H1 (cell line): Measurements from ENCODE around the gene MT1H. TPM values are rescaled to one million over a fixed set of nuclear protein-coding genes. Genes with fewer than 3 reads are reported as not detected.

ENCODE experiments used
- CTCF ChIA-PET: fragments of 300-600 bp; sonication (Branson Sonifier 250); formaldehyde crosslinking; loops from one replicate; lab custom pipeline; 2021; ENCODE audit not compliant: partially characterized antibody; lab: Charles Lee
- POLR2A ChIA-PET: fragments of 300-600 bp; sonication (Branson Sonifier 250); formaldehyde crosslinking; loops from one replicate; lab custom pipeline; 2021; ENCODE audit warnings: inconsistent platforms; ENCODE audit not compliant: partially characterized antibody; lab: Charles Lee
- DNase-seq, 2 experiments: peaks; one replicate each; pipeline versions ENCODE4 v3.0.0 to v3.0.0-alpha.2; 2010 to 2022; ENCODE audit warnings: low spot score in 2 of 2, low read depth in 1 of 2, mixed read lengths in 1 of 2
- FAIRE-seq: peaks from 2 replicates; lab custom pipeline; 2011; peaks lifted over from hg19 to GRCh38; lab: Jason Lieb, UNC
- H2AFZ ChIP-seq: 2 replicates; pipeline ENCODE4 v1.8.1; 2012; ENCODE audit warnings: low read length, inconsistent platforms
- H2AK5ac ChIP-seq: 2 replicates; pipeline ENCODE4 v1.6.1; 2013; ENCODE audit warnings: low read depth, low read length
- H2BK120ac ChIP-seq: replicated peaks from 2 replicates; pipeline ENCODE3; 2013; ENCODE audit warnings: low read depth, low read length, inconsistent platforms
- H2BK12ac ChIP-seq: 2 replicates; pipeline ENCODE4 v1.6.1; 2013; ENCODE audit warnings: low read depth, low read length
- H2BK15ac ChIP-seq: 2 replicates; pipeline ENCODE4 v1.6.1; 2013; ENCODE audit warnings: low read length
- H2BK20ac ChIP-seq: 2 replicates; pipeline ENCODE4 v1.6.1; 2013; ENCODE audit warnings: low read length
- H2BK5ac ChIP-seq: 2 replicates; pipeline ENCODE4 v1.6.1; 2013; ENCODE audit warnings: low read depth, low read length
- H3K14ac ChIP-seq: 2 replicates; pipeline ENCODE4 v1.6.1; 2013; ENCODE audit warnings: inconsistent platforms; ENCODE audit not compliant: insufficient read length
- H3K18ac ChIP-seq: 2 replicates; pipeline ENCODE4 v1.6.1; 2013; ENCODE audit warnings: low read length; ENCODE audit errors: extremely low read depth
- H3K23ac ChIP-seq: 2 replicates; pipeline ENCODE4 v1.6.1; 2013; ENCODE audit warnings: inconsistent platforms; ENCODE audit not compliant: insufficient read length
- H3K23me2 ChIP-seq: 2 replicates; pipeline ENCODE4 v1.6.1; 2013; ENCODE audit warnings: low read depth, low read length
- H3K27ac ChIP-seq: 2 replicates; pipeline ENCODE4 v1.6.1; 2011; ENCODE audit warnings: low read depth, low read length, inconsistent platforms
- H3K27me3 ChIP-seq, 4 experiments: replicated peaks in 1 of 4; 1 replicate in 1 of 4; 2 replicates in 3 of 4; pipeline versions ENCODE4 v1.6.1 to v1.8.1; 2011 to 2013; ENCODE audit warnings: low read length in 3 of 4, mild to moderate bottlenecking in 3 of 4, inconsistent platforms in 2 of 4, mixed read lengths in 2 of 4, moderate library complexity in 1 of 4; ENCODE audit not compliant: control insufficient read depth in 3 of 4, insufficient read depth in 3 of 4; ENCODE audit errors: extremely low read depth in 1 of 4
- H3K36me3 ChIP-seq, 4 experiments: 2 replicates each; pipeline versions ENCODE4 v1.6.1 to v1.8.1; 2011 to 2013; ENCODE audit warnings: mild to moderate bottlenecking in 4 of 4, low read length in 3 of 4, moderate library complexity in 2 of 4, control low read depth in 1 of 4, inconsistent platforms in 1 of 4; ENCODE audit not compliant: insufficient read depth in 4 of 4, control insufficient read depth in 2 of 4
- H3K4ac ChIP-seq: replicated peaks from 2 replicates; pipeline ENCODE3; 2013; ENCODE audit warnings: low read length, low read depth, mixed read lengths, inconsistent platforms; ENCODE audit not compliant: insufficient read length
- H3K4me1 ChIP-seq, 4 experiments: replicated peaks in 1 of 4; 1 replicate in 1 of 4; 2 replicates in 3 of 4; pipeline versions ENCODE4 v1.6.1 to v1.8.1; 2011 to 2013; ENCODE audit warnings: low read length in 3 of 4, inconsistent platforms in 2 of 4, mixed read lengths in 1 of 4; ENCODE audit not compliant: insufficient read depth in 4 of 4, control insufficient read depth in 3 of 4
- H3K4me2 ChIP-seq, 2 experiments: 2 replicates each; pipeline versions ENCODE4 v1.6.1 to v1.8.1; 2011 to 2013; ENCODE audit warnings: low read depth in 2 of 2, low read length in 2 of 2, control low read depth in 1 of 2, inconsistent platforms in 1 of 2, mild to moderate bottlenecking in 1 of 2; ENCODE audit not compliant: insufficient read depth in 1 of 2
- H3K4me3 ChIP-seq, 4 experiments: fragments of 200-600, 300-600 bp in 1 of 4; sonication (generic), shearing (Covaris generic), sonication (Bioruptor Twin) in 1 of 4; 2 replicates each; pipeline versions ENCODE4 v1.5.1 to v1.8.1; 2011 to 2016; ENCODE audit warnings: low read length in 4 of 4, low read depth in 3 of 4, control low read depth in 2 of 4, inconsistent platforms in 2 of 4, mild to moderate bottlenecking in 2 of 4, mixed read lengths in 1 of 4, moderate library complexity in 1 of 4; ENCODE audit not compliant: insufficient read depth in 2 of 4; ENCODE audit errors: extremely low read depth in 1 of 4
- H3K56ac ChIP-seq: replicated peaks from 2 replicates; pipeline ENCODE3; 2013; ENCODE audit warnings: low read depth, mild to moderate bottlenecking, mixed read lengths, low read length, inconsistent platforms; ENCODE audit not compliant: insufficient read length
- H3K79me1 ChIP-seq: 2 replicates; pipeline ENCODE4 v1.6.1; 2013; ENCODE audit warnings: low read depth, low read length, control low read depth
- H3K79me2 ChIP-seq, 2 experiments: 2 replicates each; pipeline versions ENCODE4 v1.6.1 to v1.8.1; 2012 to 2013; ENCODE audit warnings: low read length in 2 of 2, mild to moderate bottlenecking in 2 of 2, inconsistent platforms in 1 of 2; ENCODE audit not compliant: insufficient read depth in 2 of 2, control insufficient read depth in 1 of 2
- H3K9ac ChIP-seq, 4 experiments: replicated peaks in 1 of 4; 1 replicate in 1 of 4; 2 replicates in 3 of 4; pipeline versions ENCODE4 v1.6.1 to v1.8.1; 2011 to 2013; ENCODE audit warnings: low read depth in 3 of 4, low read length in 3 of 4, control low read depth in 2 of 4, mild to moderate bottlenecking in 2 of 4, moderate library complexity in 2 of 4, inconsistent platforms in 1 of 4; ENCODE audit errors: extremely low read depth in 1 of 4
- H3K9me3 ChIP-seq, 2 experiments: 2 replicates each; pipeline versions ENCODE4 v1.6.1 to v1.8.1; 2012 to 2013; ENCODE audit warnings: mild to moderate bottlenecking in 2 of 2, moderate library complexity in 2 of 2, control low read depth in 1 of 2, inconsistent platforms in 1 of 2, low read depth in 1 of 2, low read length in 1 of 2, mixed read lengths in 1 of 2; ENCODE audit not compliant: insufficient read depth in 2 of 2
- H4K20me1 ChIP-seq, 2 experiments: replicated peaks in 1 of 2; 2 replicates each; pipeline versions ENCODE3 to v1.8.1; 2011 to 2013; ENCODE audit warnings: inconsistent platforms in 2 of 2, low read length in 2 of 2, mild to moderate bottlenecking in 1 of 2; ENCODE audit not compliant: insufficient read depth in 2 of 2, control insufficient read depth in 1 of 2
- H4K5ac ChIP-seq: 2 replicates; pipeline ENCODE4 v1.6.1; 2013; ENCODE audit warnings: low read length, low read depth, mixed read lengths, inconsistent platforms; ENCODE audit not compliant: insufficient read length
- H4K8ac ChIP-seq: 2 replicates; pipeline ENCODE4 v1.8.0; 2013; ENCODE audit warnings: mild to moderate bottlenecking, moderate library complexity, low read length, inconsistent platforms; ENCODE audit not compliant: insufficient read depth; ENCODE audit errors: extremely low read depth
- H4K91ac ChIP-seq: replicated peaks from 2 replicates; pipeline ENCODE3; 2013; ENCODE audit warnings: low read length, mixed read lengths, inconsistent platforms; ENCODE audit not compliant: insufficient read length
- CBX8 ChIP-seq: fragments of 300-800, 300-1000 bp; sonication (generic); IDR thresholded peaks from 2 replicates; pipeline ENCODE4 v1.7.1; 2016; ENCODE audit warnings: low read depth, low read length, borderline replicate concordance
- EZH2 ChIP-seq: fragments of 200-600 bp; sonication (generic); IDR thresholded peaks from 2 replicates; pipeline ENCODE4 v1.7.1; 2012; ENCODE audit warnings: low read depth, mild to moderate bottlenecking, moderate library complexity, low read length, inconsistent platforms; ENCODE audit not compliant: severe bottlenecking
- JUN ChIP-seq: IDR thresholded peaks from 2 replicates; pipeline ENCODE4 v1.6.1; 2011; ENCODE audit warnings: low read depth, mild to moderate bottlenecking, improper control_type of control experiment, low read length
- JUND ChIP-seq: IDR thresholded peaks from 2 replicates; pipeline ENCODE4 v1.6.1; 2011; ENCODE audit warnings: mild to moderate bottlenecking, improper control_type of control experiment, low read length
- KDM5A ChIP-seq: fragments of 200-600 bp; IDR thresholded peaks from 2 replicates; pipeline ENCODE4 v1.7.1; 2012; ENCODE audit warnings: mild to moderate bottlenecking, low read length, inconsistent platforms, mixed read lengths
- POU5F1 ChIP-seq: IDR thresholded peaks from 2 replicates; pipeline ENCODE4 v1.6.1; 2011; ENCODE audit warnings: low read depth, mild to moderate bottlenecking, low read length, moderate library complexity
- RAD21 ChIP-seq, 2 experiments: IDR thresholded peaks in 1 of 2; conservative IDR thresholded peaks in 1 of 2; 2 replicates each; pipeline ENCODE4 v1.6.1; 2011; ENCODE audit warnings: low read depth in 2 of 2, low read length in 2 of 2, improper control_type of control experiment in 1 of 2, inconsistent platforms in 1 of 2, mild to moderate bottlenecking in 1 of 2, moderate library complexity in 1 of 2
- SUZ12 ChIP-seq: fragments of 200-600 bp; sonication (generic); IDR thresholded peaks from 2 replicates; pipeline ENCODE4 v1.6.1; 2012; ENCODE audit warnings: mild to moderate bottlenecking, inconsistent platforms, low read length, moderate library complexity, mixed read lengths
- WGBS, 2 experiments: shearing (Covaris generic) in 1 of 2; methylation state at CpG; one replicate each; pipeline versions ENCODE4 v1.1.6 to v1.1.7; 2013 to 2015; ENCODE audit warnings: low lambda C conversion rate in 2 of 2, mixed read lengths in 2 of 2, inconsistent platforms in 1 of 2, low coverage in 1 of 2, missing lambda C conversion rate in 1 of 2; ENCODE audit not compliant: insufficient replicate concordance in 2 of 2, insufficient coverage in 1 of 2, insufficient read length in 1 of 2; ENCODE audit errors: extremely low coverage in 1 of 2, missing lambda C conversion rate in 1 of 2; 5-methylcytosine and 5-hydroxymethylcytosine counted together
- polyA plus RNA-seq, 7 experiments: library from polyadenylated mRNA; depleted of rRNA in 3 of 7; stranded (reverse) in 5 of 7; unstranded in 2 of 7; fragments of >200 nt in 5 of 7; fragments of 200-250 nt in 2 of 7; gene quantifications; 1 replicate in 5 of 7; 2 replicates in 1 of 7; 4 replicates in 1 of 7; pipeline versions ENCODE4 v1.2.1 to v1.2.3, GENCODE V29; 2011 to 2013; ENCODE audit warnings: missing spikeins in 2 of 7, mixed read lengths in 2 of 7
- total RNA-seq: library from RNA; stranded (reverse); fragmentation: NEBNext Ultra II Directional; extraction: Animal tissue kit (Norgen Biotek cat#: 25700); gene quantifications from 2 replicates; pipeline ENCODE4 v1.2.1, GENCODE V29; 2021
- TF ChIP-seq, protein P1 (sequence below), 3 experiments: IDR thresholded peaks; 1 replicate in 2 of 3; 2 replicates in 1 of 3; pipeline versions ENCODE4 v1.5.1 to v1.6.1; 2011; ENCODE audit warnings: low read length in 3 of 3, mild to moderate bottlenecking in 3 of 3, inconsistent platforms in 2 of 3, low read depth in 1 of 3, moderate library complexity in 1 of 3; ENCODE audit not compliant: insufficient read depth in 1 of 3; ENCODE audit errors: control extremely low read depth in 1 of 3

Gene MT1H
- total and polyA plus RNA-seq, 2 of the 8 experiments (the other 6 are each of a cell fraction or from before 2014, with no cell fraction given) = 11.9 to 95.7 TPM

DNA sequence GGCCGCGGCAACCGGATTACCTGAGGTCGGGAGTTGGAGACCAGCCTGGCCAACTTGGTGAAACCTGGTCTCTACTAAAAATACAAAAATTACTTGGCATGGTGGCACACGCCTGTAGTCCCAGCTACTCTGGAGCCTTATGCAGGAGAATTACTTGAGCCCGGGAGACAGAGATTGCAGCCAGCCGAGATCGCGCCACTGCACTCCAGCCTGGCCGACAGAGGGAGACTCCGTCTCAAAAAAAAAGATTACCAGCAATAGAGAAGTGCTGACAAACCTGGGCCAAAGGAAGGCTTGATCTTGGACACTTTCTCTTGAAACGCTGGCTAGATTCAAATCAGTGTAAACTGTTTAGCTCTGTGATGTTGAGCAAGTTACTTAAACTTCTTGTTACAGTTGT lies 4.3 kb downstream of the MT1H start:
- no peak overlapping the region for H4K8ac ChIP-seq
- no peak for FAIRE-seq
- H3K9ac ChIP-seq = no peak overlapping the region
- CTCF ChIA-PET = interaction anchor here (0.6 to 2.9 kb wide), 24 partner anchors 11 to 431 kb away, joined by 3 to 62 read pairs (median 3); partner anchors contain the start of genes MT1B and MT1F
- no peaks in the 10 kb centered on the region for H3K79me2 ChIP-seq
- H3K27me3 ChIP-seq = peaks cover 30 to 71% (median 52%) of the 10 kb centered on the region in 4 experiments
- POLR2A ChIA-PET = interaction anchor here (0.6 to 13.9 kb wide), 9 partner anchors 7 to 344 kb away, joined by 3 to 205 read pairs (median 4); partner anchors contain the start of genes MT1B, MT1E, MT1F and MT1X
- H3K14ac ChIP-seq = no peak overlapping the region
- H2BK5ac ChIP-seq = no peak overlapping the region; the same call in 1 of the 2 replicates
- peaks cover 0 to 8% of the 10 kb centered on the region in 2 experiments for H4K20me1 ChIP-seq
- no peak overlapping the region for H2AFZ ChIP-seq
- no peak overlapping the region for H2BK120ac ChIP-seq
- WGBS, 2 experiments = 37% methylated on average over 12 of the region's 12 CpGs; no CpG with 5 or more reads in 1 of the 2 experiments
- no peak for DNase-seq
- no peak overlapping the region for H3K23ac ChIP-seq
- H3K4ac ChIP-seq = no peak overlapping the region
- H3K4me1 ChIP-seq = peaks cover 3 to 25% (median 15%) of the 10 kb centered on the region in 4 experiments
- no peak overlapping the region for H2BK20ac ChIP-seq
- no peak overlapping the region for H2BK12ac ChIP-seq
- no peak overlapping the region for H3K4me2 ChIP-seq
- no peaks in the 10 kb centered on the region for H3K79me1 ChIP-seq
- no peak overlapping the region for H3K4me3 ChIP-seq
- H3K27ac ChIP-seq = no peak overlapping the region
- H3K9me3 ChIP-seq = no peaks in the 10 kb centered on the region
- H3K56ac ChIP-seq = no peak overlapping the region
- no peak overlapping the region for H4K5ac ChIP-seq
- no peaks in the 10 kb centered on the region for H3K36me3 ChIP-seq
- no peak overlapping the region for H3K18ac ChIP-seq
- no peak overlapping the region for H2BK15ac ChIP-seq
- H4K91ac ChIP-seq = no peak overlapping the region
- no peak overlapping the region for H2AK5ac ChIP-seq
- H3K23me2 ChIP-seq = peaks cover 3% of the 10 kb centered on the region; the same call in 1 of the 2 replicates
- TF ChIP-seq JUND (no peak), RAD21 (IDR thresholded peaks at IDR 0.05 in 1 of 2, conservative IDR thresholded peaks at IDR 0.05 in 1 of 2; ENCODE audit: low read depth in 2 of 2, low read length in 2 of 2) (peak; percentile 68 to 78), KDM5A (no peak), EZH2 (peak; percentile 6), SUZ12 (no peak), POU5F1 (no peak), JUN (no peak), CBX8 (no peak)
- TF ChIP-seq, protein P1, sequence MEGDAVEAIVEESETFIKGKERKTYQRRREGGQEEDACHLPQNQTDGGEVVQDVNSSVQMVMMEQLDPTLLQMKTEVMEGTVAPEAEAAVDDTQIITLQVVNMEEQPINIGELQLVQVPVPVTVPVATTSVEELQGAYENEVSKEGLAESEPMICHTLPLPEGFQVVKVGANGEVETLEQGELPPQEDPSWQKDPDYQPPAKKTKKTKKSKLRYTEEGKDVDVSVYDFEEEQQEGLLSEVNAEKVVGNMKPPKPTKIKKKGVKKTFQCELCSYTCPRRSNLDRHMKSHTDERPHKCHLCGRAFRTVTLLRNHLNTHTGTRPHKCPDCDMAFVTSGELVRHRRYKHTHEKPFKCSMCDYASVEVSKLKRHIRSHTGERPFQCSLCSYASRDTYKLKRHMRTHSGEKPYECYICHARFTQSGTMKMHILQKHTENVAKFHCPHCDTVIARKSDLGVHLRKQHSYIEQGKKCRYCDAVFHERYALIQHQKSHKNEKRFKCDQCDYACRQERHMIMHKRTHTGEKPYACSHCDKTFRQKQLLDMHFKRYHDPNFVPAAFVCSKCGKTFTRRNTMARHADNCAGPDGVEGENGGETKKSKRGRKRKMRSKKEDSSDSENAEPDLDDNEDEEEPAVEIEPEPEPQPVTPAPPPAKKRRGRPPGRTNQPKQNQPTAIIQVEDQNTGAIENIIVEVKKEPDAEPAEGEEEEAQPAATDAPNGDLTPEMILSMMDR (IDR thresholded peaks at IDR 0.05; ENCODE audit: control extremely low read depth in 1 of 3, insufficient read depth in 1 of 3, low read depth in 1 of 3, low read length in 3 of 3) = peak; percentile 60 to 73 (median 64)
